ENCODE measurements around the gene LRMDA. TPM values are rescaled to one million over a fixed set of nuclear protein-coding genes. Genes with fewer than 3 reads are reported as not detected.

The LRMDA gene
- total RNA-seq, 1 donor from 2014 or later: 2.1 TPM

- no peak overlapping the region for H3K4me3 Mint-ChIP-seq (ENCODE audit: unreplicated experiment)
- H3K4me1 Mint-ChIP-seq (ENCODE audit: low read depth, unreplicated experiment): peaks cover 4% of the 10 kb centered on the region
- DNase-seq: no peak
- no peaks in the 10 kb centered on the region for H3K27me3 Mint-ChIP-seq (ENCODE audit: unreplicated experiment)
- no peaks in the 10 kb centered on the region for H3K36me3 Mint-ChIP-seq (ENCODE audit: unreplicated experiment)
- peaks cover 3% of the 10 kb centered on the region for H3K9me3 Mint-ChIP-seq (ENCODE audit: unreplicated experiment)
- H3K27ac Mint-ChIP-seq (ENCODE audit: unreplicated experiment): no peak overlapping the region
- no peak for TF ChIP-seq CTCF (IDR thresholded peaks at IDR 0.05; ENCODE audit: partially characterized antibody, unreplicated experiment)
Observed at GRCh38 chr10:75773813-75774782, 342.7 kb downstream of the LRMDA start.

DNA sequence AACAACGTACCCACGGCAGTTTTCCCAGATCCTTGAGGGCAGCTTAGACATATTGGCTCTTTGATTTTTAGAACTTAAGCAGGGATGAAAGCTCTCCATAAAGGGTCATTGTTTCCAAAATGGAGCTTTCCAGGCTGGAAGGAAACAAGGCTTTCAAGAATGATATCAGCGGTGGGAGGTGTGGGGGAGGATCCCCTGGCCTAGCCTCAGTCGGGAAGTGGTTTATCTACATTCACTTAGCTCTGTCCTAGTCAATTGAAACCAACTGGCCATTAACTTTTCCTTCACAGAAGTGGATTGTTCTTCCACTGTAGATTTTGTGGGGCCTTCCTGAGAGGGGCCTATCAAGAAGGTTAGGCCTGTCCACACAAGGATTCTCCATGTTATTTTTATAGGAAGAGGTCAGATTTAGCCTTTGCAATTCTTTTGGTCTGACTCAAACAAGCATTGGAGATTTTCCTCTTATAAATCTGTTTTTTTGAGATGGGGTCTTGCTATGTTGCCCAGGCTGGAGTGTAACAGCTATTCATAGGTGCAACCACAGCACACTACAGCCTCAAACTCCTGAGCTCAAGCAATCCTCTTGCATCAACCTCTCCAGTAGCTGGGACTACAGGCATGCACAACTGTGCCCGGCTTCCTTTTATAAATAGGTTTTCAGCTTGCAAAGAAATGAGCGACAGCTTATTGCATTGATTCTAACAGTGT lies 343.5 kb downstream of the LRMDA start:
- H3K36me3 Mint-ChIP-seq (ENCODE audit: unreplicated experiment): no peaks in the 10 kb centered on the region
- TF ChIP-seq CTCF (IDR thresholded peaks at IDR 0.05; ENCODE audit: partially characterized antibody, unreplicated experiment): no peak
- H3K27ac Mint-ChIP-seq (ENCODE audit: unreplicated experiment): no peak overlapping the region
- peaks cover 3% of the 10 kb centered on the region for H3K9me3 Mint-ChIP-seq (ENCODE audit: unreplicated experiment)
- no peaks in the 10 kb centered on the region for H3K27me3 Mint-ChIP-seq (ENCODE audit: unreplicated experiment)
- no peak overlapping the region for H3K4me3 Mint-ChIP-seq (ENCODE audit: unreplicated experiment)
- peaks cover 4% of the 10 kb centered on the region for H3K4me1 Mint-ChIP-seq (ENCODE audit: low read depth, unreplicated experiment)
- DNase-seq: no peak

DNA sequence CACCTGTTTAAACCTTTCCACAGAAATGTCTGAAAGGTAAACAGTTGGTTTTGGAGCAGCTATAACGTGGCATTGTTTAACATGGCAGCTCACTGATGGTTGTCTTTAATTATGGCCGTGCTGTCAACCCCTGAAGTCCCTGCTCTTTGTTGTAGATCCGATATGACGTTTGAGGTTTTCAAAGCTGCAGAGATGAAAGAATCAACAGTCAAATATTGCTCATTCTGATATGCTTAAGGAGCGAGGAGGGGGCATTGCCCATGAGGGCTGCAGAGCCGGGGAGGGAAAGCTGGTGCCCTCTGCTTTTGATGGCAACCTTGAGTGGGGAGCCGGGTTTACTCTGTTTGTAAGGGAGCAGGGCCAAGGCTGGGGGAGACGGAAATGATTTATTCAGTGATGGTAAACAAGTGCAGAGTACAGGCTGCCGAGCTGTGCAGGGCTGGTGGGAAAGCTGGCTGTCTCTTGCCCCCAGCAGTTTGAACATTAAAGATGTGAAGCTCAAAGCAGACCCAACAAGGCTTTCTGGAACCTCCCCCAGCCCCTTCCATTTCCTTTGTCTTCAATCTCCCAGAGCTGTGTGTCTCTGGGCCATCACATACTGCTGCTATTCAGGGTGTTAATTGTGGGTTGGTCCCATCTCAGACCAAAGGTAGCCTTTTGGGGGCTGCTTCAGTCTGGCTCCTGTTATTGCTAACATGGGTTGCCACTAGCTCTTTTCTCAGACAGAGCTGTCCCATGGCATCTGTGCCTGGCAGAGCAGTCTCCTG lies 345.5 kb downstream of the LRMDA start:
- H3K36me3 Mint-ChIP-seq (ENCODE audit: unreplicated experiment): no peaks in the 10 kb centered on the region
- H3K9me3 Mint-ChIP-seq (ENCODE audit: unreplicated experiment): peaks cover 1% of the 10 kb centered on the region
- peaks cover 3% of the 10 kb centered on the region for H3K27me3 Mint-ChIP-seq (ENCODE audit: unreplicated experiment)
- no peaks in the 10 kb centered on the region for H3K4me1 Mint-ChIP-seq (ENCODE audit: low read depth, unreplicated experiment)
- H3K27ac Mint-ChIP-seq (ENCODE audit: unreplicated experiment): no peak overlapping the region
- no peak overlapping the region for H3K4me3 Mint-ChIP-seq (ENCODE audit: unreplicated experiment)
- TF ChIP-seq CTCF (IDR thresholded peaks at IDR 0.05; ENCODE audit: partially characterized antibody, unreplicated experiment): no peak
- DNase-seq: no peak

- no peak for TF ChIP-seq CTCF (IDR thresholded peaks at IDR 0.05; ENCODE audit: partially characterized antibody, unreplicated experiment)
- Mint-ChIP-seq H3K4me3 (ENCODE audit: unreplicated experiment) (no peak overlapping the region), H3K27me3 (ENCODE audit: unreplicated experiment) (peaks cover 3% of the 10 kb centered on the region), H3K36me3 (ENCODE audit: unreplicated experiment) (no peaks in the 10 kb centered on the region), H3K27ac (ENCODE audit: unreplicated experiment) (no peak overlapping the region), H3K9me3 (ENCODE audit: unreplicated experiment) (peaks cover 3% of the 10 kb centered on the region), H3K4me1 (ENCODE audit: low read depth, unreplicated experiment) (peaks cover 3% of the 10 kb centered on the region)
- DNase-seq: no peak
Observed at GRCh38 chr10:75778665-75779064, 347.2 kb downstream of the LRMDA start.
